ENCODE measurements around the gene DGKD.
A peak's percentile ranks its signal among the peaks of the same experiment; 100 is the strongest.

Gene DGKD

DNA sequence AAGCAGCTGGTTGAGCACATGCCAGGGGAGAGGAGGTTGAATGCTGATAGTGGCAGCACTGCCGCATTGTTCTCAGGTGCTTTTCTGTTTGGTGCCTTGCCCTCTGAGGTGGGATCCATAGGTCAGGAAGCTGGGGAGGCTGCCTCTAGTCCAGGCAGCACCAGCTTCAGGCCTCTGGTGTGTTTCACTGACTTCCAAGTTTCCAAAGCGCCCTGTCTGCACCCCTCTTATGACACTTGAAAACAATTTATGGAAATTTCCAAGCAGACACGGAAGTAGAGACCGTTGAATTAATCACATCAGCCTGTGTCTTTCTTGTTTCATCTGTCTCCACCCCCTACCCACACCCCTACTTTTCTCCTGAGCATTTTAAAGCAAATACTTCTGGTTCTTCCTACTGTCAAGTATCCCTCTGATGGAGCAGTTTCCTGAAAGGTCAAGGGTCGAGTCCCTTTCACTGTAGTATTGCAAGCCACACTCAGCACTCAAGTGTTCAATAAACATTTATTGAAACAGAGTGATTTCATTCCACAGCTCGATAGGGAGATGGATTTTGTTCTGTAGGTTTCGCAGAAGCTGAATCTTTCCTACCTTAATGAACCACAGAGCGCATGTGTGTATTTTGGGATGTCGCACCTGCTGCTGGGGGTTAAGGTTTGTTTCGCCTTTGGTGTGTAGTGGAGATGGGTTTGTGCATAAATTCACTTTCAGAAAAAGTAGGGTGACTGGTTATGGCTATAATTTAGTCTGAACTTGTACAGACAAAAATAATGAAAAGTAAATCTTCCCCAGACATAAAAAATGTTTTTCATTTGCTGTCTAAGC lies 21.4 kb downstream of the DGKD start:
- H3K36me3 Mint-ChIP-seq = peaks cover 41 to 61% of the 10 kb centered on the region in 2 donors
- H3K27me3 Mint-ChIP-seq = no peaks in the 10 kb centered on the region
- H3K9me3 Mint-ChIP-seq = no peaks in the 10 kb centered on the region
- ATAC-seq (replicated peaks) (no peak), DNase-seq (no peak)
- H3K27ac Mint-ChIP-seq = peak overlapping the region; percentile 72
- H3K4me3 Mint-ChIP-seq = peak overlapping the region in 1 of 2 donors; percentile 17
- peaks cover 44 to 60% of the 10 kb centered on the region in 2 donors for H3K4me1 Mint-ChIP-seq

- Mint-ChIP-seq H3K4me1 (peaks cover 58 to 77% of the 10 kb centered on the region in 2 donors), H3K36me3 (peaks cover 48 to 62% of the 10 kb centered on the region in 2 donors), H3K27ac (peak overlapping the region; percentile 94), H3K9me3 (no peaks in the 10 kb centered on the region), H3K4me3 (peak overlapping the region; percentile 60 to 72), H3K27me3 (no peaks in the 10 kb centered on the region)
- DNase-seq = no peak
- ATAC-seq (replicated peaks) = no peak
Observed at GRCh38 chr2:233379034-233379433, 24.7 kb downstream of the DGKD start.

- peak overlapping the region; percentile 60 to 72 for H3K4me3 Mint-ChIP-seq
- H3K36me3 Mint-ChIP-seq = peaks cover 52 to 66% of the 10 kb centered on the region in 2 donors
- peaks cover 62 to 81% of the 10 kb centered on the region in 2 donors for H3K4me1 Mint-ChIP-seq
- ATAC-seq (replicated peaks) (no peak), DNase-seq (no peak)
- no peaks in the 10 kb centered on the region for H3K9me3 Mint-ChIP-seq
- no peaks in the 10 kb centered on the region for H3K27me3 Mint-ChIP-seq
- H3K27ac Mint-ChIP-seq = peak overlapping the region; percentile 94
Observed at GRCh38 chr2:233379441-233379840, 25.1 kb downstream of the DGKD start.

DNA sequence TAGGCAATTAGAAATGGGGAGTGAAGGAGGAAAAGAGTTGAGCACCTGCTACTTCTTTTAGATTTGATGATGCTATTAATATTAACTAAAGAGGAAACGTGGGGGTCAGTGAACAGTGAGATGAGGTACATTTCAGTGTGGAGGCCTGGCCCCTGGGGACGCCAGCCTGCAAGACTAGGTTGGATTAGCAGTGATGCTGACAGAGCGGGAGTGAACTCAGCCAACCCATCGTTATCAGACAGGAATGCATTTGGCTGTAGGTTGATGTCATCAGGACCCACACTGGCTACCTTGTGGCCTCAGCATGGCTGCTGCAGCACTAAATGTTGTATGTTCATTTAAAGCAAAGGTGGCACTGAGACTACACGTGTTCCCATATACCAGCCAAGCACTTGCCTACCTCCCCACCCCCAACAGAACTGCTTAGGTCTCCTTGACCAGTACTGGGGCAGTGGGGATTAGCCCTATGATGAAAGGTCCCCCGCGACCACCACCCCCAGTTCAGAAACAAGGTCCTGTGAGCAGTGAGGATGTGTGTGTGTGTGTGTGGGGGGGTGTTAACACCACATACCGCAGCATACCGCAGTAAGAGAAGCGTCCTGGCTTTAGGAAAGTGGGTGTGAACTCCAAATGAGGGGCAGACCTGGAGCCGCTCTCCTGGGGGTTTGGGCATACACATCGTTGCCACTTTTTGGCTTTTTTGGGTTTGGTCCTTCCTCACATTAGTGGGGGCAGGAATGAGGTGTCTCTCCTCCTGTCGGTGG lies 26.0 kb downstream of the DGKD start:
- peak; percentile 88 to 89 for ATAC-seq (replicated peaks)
- peak overlapping the region; percentile 86 for H3K27ac Mint-ChIP-seq
- peaks cover 56 to 69% of the 10 kb centered on the region in 2 donors for H3K36me3 Mint-ChIP-seq
- peak overlapping the region; percentile 58 to 70 for H3K4me3 Mint-ChIP-seq
- no peaks in the 10 kb centered on the region for H3K27me3 Mint-ChIP-seq
- DNase-seq = peak; percentile 66
- H3K9me3 Mint-ChIP-seq = no peaks in the 10 kb centered on the region
- peaks cover 68 to 84% of the 10 kb centered on the region in 2 donors for H3K4me1 Mint-ChIP-seq

- DNase-seq (no peak), ATAC-seq (replicated peaks) (no peak)
- peaks cover 55 to 67% of the 10 kb centered on the region in 2 donors for H3K36me3 Mint-ChIP-seq
- peaks cover 66 to 84% of the 10 kb centered on the region in 2 donors for H3K4me1 Mint-ChIP-seq
- no peaks in the 10 kb centered on the region for H3K9me3 Mint-ChIP-seq
- no peaks in the 10 kb centered on the region for H3K27me3 Mint-ChIP-seq
- peak overlapping the region; percentile 86 for H3K27ac Mint-ChIP-seq
- H3K4me3 Mint-ChIP-seq = peak overlapping the region in 1 of 2 donors; percentile 58
Observed at GRCh38 chr2:233380995-233381637, 26.8 kb downstream of the DGKD start.

- Mint-ChIP-seq H3K27me3 (no peaks in the 10 kb centered on the region), H3K36me3 (peaks cover 55 to 70% of the 10 kb centered on the region in 2 donors), H3K27ac (peak overlapping the region; percentile 86), H3K4me1 (peaks cover 70 to 87% of the 10 kb centered on the region in 2 donors), H3K4me3 (peak overlapping the region in 1 of 2 donors; percentile 58), H3K9me3 (peaks cover 0 to under 1% of the 10 kb centered on the region in 2 donors)
- ATAC-seq (replicated peaks) (no peak), DNase-seq (no peak)
Observed at GRCh38 chr2:233381638-233381995, 27.3 kb downstream of the DGKD start.

DNA sequence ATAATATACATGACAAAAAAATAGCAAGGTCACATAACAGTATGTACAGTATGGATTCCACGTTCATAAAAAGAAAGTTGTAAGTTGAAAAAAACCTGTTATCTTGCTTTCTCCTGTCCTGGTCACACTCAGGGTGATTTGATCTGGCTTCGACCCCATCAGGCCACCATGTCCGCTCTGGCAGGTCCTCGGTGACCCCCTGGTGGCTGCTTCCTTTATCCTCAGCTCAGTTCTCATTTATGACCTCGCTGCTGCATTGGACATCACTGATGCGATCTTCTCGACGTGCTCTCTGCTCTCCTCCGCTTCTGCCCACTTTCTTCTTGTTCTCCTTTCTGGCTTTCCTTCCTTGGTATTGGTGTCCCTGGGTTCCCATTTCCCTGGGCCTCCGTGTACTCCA lies 29.7 kb downstream of the DGKD start:
- ATAC-seq (replicated peaks) = no peak
- Mint-ChIP-seq H3K27ac (peak overlapping the region; percentile 99), H3K27me3 (no peaks in the 10 kb centered on the region), H3K4me3 (peak overlapping the region; percentile 82 to 91), H3K4me1 (peaks cover 74 to 93% of the 10 kb centered on the region in 2 donors), H3K36me3 (peaks cover 58 to 75% of the 10 kb centered on the region in 2 donors), H3K9me3 (peaks cover 0 to 2% of the 10 kb centered on the region in 2 donors)
- no peak for DNase-seq

GRCh38 chr2:233384811-233385488 lies 30.7 kb downstream of the DGKD start:
- no peak for DNase-seq
- H3K9me3 Mint-ChIP-seq = peaks cover 0 to 2% of the 10 kb centered on the region in 2 donors
- peaks cover 63 to 79% of the 10 kb centered on the region in 2 donors for H3K36me3 Mint-ChIP-seq
- H3K27me3 Mint-ChIP-seq = no peaks in the 10 kb centered on the region
- H3K4me3 Mint-ChIP-seq = peak overlapping the region; percentile 82 to 91
- ATAC-seq (replicated peaks) = peak; percentile 1 to 17
- peak overlapping the region; percentile 99 for H3K27ac Mint-ChIP-seq
- H3K4me1 Mint-ChIP-seq = peaks cover 71 to 93% of the 10 kb centered on the region in 2 donors

GRCh38 chr2:233385489-233386044 lies 31.3 kb downstream of the DGKD start:
- peaks cover 0 to 2% of the 10 kb centered on the region in 2 donors for H3K9me3 Mint-ChIP-seq
- H3K27me3 Mint-ChIP-seq = no peaks in the 10 kb centered on the region
- H3K36me3 Mint-ChIP-seq = peaks cover 65 to 77% of the 10 kb centered on the region in 2 donors
- DNase-seq (peak; percentile 68), ATAC-seq (replicated peaks) (peak; percentile 78 to 80)
- peaks cover 68 to 92% of the 10 kb centered on the region in 2 donors for H3K4me1 Mint-ChIP-seq
- H3K4me3 Mint-ChIP-seq = peak overlapping the region; percentile 82 to 91
- H3K27ac Mint-ChIP-seq = peak overlapping the region; percentile 99

DNA sequence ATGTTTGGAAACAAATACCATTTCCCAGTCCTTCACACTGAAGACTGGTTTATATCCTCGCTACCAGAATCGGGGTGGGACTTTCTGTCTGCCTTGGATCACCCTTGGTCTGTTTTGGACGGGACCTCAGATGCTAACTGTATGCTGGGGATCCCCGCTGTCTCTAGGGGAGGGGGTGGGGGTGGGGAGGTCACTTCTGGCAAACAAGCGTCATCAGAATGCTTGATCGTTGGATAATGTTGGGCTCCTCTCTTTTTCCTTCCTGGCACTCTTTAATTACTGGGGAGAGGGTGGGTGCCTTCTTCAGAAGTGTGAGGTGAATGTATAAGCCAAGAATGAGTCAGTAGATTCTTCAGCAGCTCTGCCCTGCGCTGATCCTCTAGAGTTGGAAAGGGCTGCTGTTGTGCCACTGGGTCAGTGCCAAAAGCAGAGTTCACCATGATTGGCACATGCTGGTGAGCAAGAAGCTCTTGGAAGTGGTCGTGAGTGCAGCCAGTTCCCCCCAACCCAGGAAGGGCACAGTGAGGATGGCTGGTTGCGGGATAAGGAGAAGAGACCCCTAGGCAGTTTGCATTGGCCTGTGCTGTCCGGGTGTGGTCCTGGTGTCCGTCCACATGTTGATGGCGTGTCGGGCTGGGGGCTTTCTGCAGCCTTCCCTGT lies 32.2 kb downstream of the DGKD start:
- Mint-ChIP-seq H3K36me3 (peaks cover 64 to 71% of the 10 kb centered on the region in 2 donors), H3K27me3 (no peaks in the 10 kb centered on the region), H3K9me3 (peaks cover 0 to 2% of the 10 kb centered on the region in 2 donors), H3K27ac (peak overlapping the region; percentile 99), H3K4me1 (peaks cover 60 to 82% of the 10 kb centered on the region in 2 donors), H3K4me3 (peak overlapping the region; percentile 82 to 91)
- DNase-seq (peak; percentile 49), ATAC-seq (replicated peaks) (peak; percentile 57 to 64)

DNA sequence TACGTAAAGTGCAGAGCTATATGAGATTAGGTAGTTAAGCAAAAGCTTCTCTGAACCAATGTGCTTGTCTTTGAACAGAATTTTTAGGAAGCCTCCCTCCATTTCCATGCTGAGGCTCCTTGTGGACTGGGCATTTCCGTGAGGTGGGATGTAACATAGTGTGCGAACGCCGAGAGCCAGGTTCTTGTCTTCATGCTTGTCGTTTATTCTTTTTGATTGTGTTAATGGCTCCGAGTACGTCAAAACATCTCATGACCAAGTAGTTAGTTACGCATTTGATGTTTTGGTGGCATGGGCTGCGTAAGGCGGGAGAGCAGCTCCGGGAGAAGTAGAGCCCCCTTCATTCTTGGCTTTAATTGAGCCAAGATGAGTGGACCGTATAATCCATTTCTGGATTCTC lies 32.9 kb downstream of the DGKD start:
- no peaks in the 10 kb centered on the region for H3K27me3 Mint-ChIP-seq
- H3K4me3 Mint-ChIP-seq = peak overlapping the region; percentile 82 to 91
- H3K4me1 Mint-ChIP-seq = peaks cover 58 to 75% of the 10 kb centered on the region in 2 donors
- H3K27ac Mint-ChIP-seq = peak overlapping the region; percentile 99
- DNase-seq (no peak), ATAC-seq (replicated peaks) (no peak)
- peaks cover 0 to 2% of the 10 kb centered on the region in 2 donors for H3K9me3 Mint-ChIP-seq
- H3K36me3 Mint-ChIP-seq = peaks cover 64 to 74% of the 10 kb centered on the region in 2 donors

- Mint-ChIP-seq H3K36me3 (peaks cover 61 to 67% of the 10 kb centered on the region in 2 donors), H3K4me3 (peak overlapping the region; percentile 82 to 91), H3K4me1 (peaks cover 51 to 71% of the 10 kb centered on the region in 2 donors), H3K27me3 (no peaks in the 10 kb centered on the region), H3K9me3 (peaks cover 0 to 2% of the 10 kb centered on the region in 2 donors), H3K27ac (peak overlapping the region; percentile 99)
- DNase-seq (no peak), ATAC-seq (replicated peaks) (no peak)
Observed at GRCh38 chr2:233387667-233388528, 33.6 kb downstream of the DGKD start.

All from stimulated activated naive B cell treated with anti-CD40 and anti-IgM and Interleukin-4, amounts not matched to agents 10 μg/mL and 1 μg/mL and 100 μg/mL, for 72 hours (primary cell).